ENCODE results near the gene MED6. TPM values are rescaled to one million over a fixed set of nuclear protein-coding genes. Genes with fewer than 3 reads are reported as not detected.

Gene MED6
- polyA plus RNA-seq, 3 donors = 38.2 to 40.4 (median 38.9) TPM

- DNase-seq (ENCODE audit: extremely low read depth in 1 of 11, low read depth in 9 of 11, low spot score in 4 of 11) = no peak
These were observed 19.3 kb upstream of the MED6 start for GRCh38 chr14:70619708-70620107.

- DNase-seq (ENCODE audit: extremely low read depth in 1 of 11, low read depth in 9 of 11, low spot score in 4 of 11) = no peak
These were observed 17.9 kb upstream of the MED6 start for GRCh38 chr14:70618314-70618713.

DNA sequence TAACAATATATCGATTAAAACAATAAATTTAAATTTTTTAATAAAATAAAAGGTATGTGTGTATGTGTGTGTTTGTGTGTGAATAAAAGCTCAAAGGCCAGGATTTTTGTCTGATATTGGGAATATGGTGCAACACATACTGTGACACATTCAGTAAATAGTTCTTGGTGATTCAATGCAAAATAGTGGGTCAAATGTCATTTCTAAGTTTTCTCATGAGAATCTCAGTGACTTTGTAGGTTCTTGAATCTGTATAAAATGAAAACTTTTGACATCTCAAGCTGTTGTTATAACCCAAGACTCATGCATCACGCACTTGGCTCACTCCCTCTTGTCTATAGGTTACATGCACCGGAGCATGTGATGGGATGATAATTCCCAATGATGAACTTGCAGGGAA is 16.2 kb upstream of the MED6 start:
- no peak for DNase-seq (ENCODE audit: extremely low read depth in 1 of 11, low read depth in 9 of 11, low spot score in 4 of 11)

GRCh38 chr14:70611216-70611615 is 10.8 kb upstream of the MED6 start:
- no peak for DNase-seq (ENCODE audit: extremely low read depth in 1 of 11, low read depth in 9 of 11, low spot score in 4 of 11)

- no peak for DNase-seq (ENCODE audit: extremely low read depth in 1 of 11, low read depth in 9 of 11, low spot score in 4 of 11)
These were observed 1.8 kb upstream of the MED6 start for GRCh38 chr14:70602254-70602653.

DNA sequence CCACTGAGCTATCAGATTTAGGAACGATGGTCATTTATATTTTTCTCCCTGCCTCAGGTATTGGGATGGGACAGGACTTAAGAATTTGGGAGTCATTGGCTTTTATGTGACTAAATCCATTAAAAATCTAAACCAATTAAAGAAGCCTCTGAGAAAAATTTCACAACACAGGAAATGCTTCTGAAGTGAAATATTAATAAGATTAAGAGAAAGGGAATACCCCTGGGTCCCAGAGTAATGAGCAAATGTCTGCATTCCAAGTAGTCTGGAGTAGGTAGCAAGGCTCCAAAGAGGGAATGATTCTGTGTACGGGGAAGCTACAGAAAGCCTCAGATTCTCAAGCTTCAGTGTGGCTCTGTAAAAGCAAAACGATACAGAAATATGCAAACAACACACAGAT is 707 bp upstream of the MED6 start:
- DNase-seq (ENCODE audit: extremely low read depth in 1 of 11, low read depth in 9 of 11, low spot score in 4 of 11) = peak in 1 of 11 donors; percentile 7

- DNase-seq (ENCODE audit: extremely low read depth in 1 of 11, low read depth in 9 of 11, low spot score in 4 of 11) = no peak
These were observed 1.1 kb downstream of the MED6 start for GRCh38 chr14:70599345-70599744.

GRCh38 chr14:70597731-70598130 is 2.7 kb downstream of the MED6 start:
- no peak for DNase-seq (ENCODE audit: extremely low read depth in 1 of 11, low read depth in 9 of 11, low spot score in 4 of 11)

- no peak for DNase-seq (ENCODE audit: extremely low read depth in 1 of 11, low read depth in 9 of 11, low spot score in 4 of 11)
These were observed 4.8 kb downstream of the MED6 start for GRCh38 chr14:70595443-70596185.

DNA sequence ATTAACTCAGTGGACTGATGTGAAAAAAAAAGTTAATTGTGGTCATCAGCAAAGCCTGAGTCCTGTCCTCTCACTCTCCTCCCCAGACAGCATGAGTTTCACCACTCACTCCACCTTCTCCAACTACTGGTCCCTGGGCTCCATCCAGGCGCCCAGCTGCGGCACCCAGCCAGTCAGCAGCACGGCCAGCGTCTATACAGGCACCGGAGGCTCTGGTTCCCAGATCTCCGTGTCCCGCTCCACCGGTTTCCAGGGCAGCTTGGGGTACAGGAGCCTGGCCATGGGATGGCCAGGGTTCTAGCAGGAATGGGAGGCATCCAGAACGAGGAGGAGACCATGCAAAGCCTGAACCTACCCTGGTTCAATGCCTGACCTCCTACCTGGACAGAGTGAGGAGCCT is 6.0 kb downstream of the MED6 start:
- no peak for DNase-seq (ENCODE audit: extremely low read depth in 1 of 11, low read depth in 9 of 11, low spot score in 4 of 11)

- no peak for DNase-seq (ENCODE audit: extremely low read depth in 1 of 11, low read depth in 9 of 11, low spot score in 4 of 11)
These were observed 15.2 kb downstream of the MED6 start for GRCh38 chr14:70585231-70585630.

- no peak for DNase-seq (ENCODE audit: extremely low read depth in 1 of 11, low read depth in 9 of 11, low spot score in 4 of 11)
These were observed 23.6 kb downstream of the MED6 start for GRCh38 chr14:70576891-70577290.

DNA sequence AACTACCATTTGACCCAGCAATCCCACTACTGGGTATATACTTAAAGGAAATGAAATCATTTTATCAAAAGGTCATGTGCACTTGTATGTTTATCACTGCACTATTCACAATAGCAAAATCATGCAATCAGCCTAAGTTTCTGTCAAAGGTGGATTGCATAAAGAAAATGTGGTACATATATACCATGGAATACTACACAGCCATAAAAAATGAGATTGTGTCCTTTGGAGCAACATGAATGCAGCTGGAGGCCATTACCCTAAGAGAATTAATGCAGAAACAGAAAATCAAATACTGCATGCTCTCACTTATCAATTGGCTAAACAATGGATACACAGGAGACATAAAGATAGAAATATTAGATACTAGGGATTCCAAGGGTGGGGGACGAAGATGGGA is 27.4 kb downstream of the MED6 start:
- DNase-seq (ENCODE audit: extremely low read depth in 1 of 11, low read depth in 9 of 11, low spot score in 4 of 11) = no peak

GRCh38 chr14:70571139-70571538 is 29.3 kb downstream of the MED6 start:
- DNase-seq (ENCODE audit: extremely low read depth in 1 of 11, low read depth in 9 of 11, low spot score in 4 of 11) = no peak

- no peak for DNase-seq (ENCODE audit: extremely low read depth in 1 of 11, low read depth in 9 of 11, low spot score in 4 of 11)
These were observed 32.7 kb downstream of the MED6 start for GRCh38 chr14:70567791-70568190.

DNA sequence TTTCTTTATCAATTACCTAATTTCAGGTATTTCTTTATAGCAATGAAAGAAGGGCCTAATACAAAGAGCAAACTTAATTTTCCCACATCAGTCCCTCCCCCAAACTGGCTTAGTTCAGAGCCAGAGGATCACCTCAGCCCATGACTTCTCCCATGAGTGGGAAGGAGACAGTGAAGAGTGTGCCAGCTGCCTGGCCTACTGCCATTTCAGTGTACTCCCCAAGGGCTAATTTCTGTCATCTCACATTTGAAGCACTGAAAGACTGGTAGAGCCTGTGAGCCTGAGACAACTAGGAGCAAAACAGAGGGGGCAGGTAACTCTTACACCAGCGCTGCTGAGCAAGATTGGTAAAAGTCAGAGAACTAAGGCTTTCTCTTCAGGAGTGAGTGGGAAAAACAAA is 36.6 kb downstream of the MED6 start:
- no peak for DNase-seq (ENCODE audit: extremely low read depth in 1 of 11, low read depth in 9 of 11, low spot score in 4 of 11)

- DNase-seq (ENCODE audit: extremely low read depth in 1 of 11, low read depth in 9 of 11, low spot score in 4 of 11) = no peak
These were observed 37.0 kb downstream of the MED6 start for GRCh38 chr14:70563417-70563816.

DNA sequence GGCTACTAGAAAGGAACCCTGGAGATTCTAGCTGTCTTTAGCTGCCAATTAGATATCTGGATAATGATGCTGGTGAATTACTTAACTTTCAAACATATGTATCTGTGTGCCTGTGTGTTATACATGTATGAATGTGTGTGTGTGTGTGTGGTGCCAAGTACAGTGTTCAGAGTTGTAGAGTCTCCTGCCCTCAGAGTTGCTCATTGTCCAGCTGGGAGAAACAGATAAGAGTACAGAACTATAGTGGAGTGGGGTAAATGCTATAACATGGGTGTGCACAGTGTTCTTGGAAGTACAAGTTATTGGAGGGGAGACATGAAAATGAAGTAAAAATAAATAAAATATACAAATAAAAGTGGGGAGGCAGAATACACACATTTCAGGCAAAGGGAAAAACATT is 42.1 kb downstream of the MED6 start:
- no peak for DNase-seq (ENCODE audit: extremely low read depth in 1 of 11, low read depth in 9 of 11, low spot score in 4 of 11)

DNA sequence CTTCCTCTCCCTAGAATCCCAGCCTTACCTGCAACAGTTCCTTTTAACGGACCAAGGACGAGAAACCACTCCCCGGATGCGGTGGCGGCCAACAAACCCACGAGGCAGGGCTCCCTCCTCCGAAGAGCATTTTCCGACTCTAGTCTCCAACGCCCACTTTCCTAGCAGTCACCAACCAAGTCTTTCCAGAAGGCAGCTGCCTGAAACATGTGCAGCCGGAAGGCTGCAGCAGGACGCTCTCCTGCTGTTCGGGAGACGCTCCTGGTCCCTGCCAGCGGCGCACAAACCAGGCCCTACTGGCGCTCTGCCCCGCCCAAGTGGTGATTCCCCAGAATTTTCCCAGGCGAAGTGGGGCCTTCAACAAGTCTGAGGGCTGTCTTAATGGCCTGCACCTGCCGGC is 44.6 kb downstream of the MED6 start:
- DNase-seq (ENCODE audit: extremely low read depth in 1 of 11, low read depth in 9 of 11, low spot score in 4 of 11) = no peak

DNA sequence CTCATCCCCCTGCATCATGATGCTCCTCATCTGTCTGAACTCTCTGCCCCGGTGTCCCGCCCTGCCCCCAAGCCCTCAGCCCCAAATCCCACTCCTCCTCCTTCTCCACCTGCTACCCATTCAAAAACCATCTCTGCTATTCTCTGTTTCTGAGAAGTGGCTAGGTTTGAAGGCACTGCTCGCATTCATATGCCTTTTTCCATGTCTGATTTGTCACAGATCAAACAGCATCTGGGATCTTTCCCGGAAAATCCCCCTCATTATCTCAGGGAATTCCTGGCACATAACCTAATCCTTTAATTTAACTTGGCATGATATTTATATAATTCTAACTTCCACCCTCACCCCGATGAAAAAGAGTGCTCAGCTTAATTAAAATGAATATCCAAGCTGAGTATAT is 62.4 kb downstream of the MED6 start:
- DNase-seq (ENCODE audit: extremely low read depth in 1 of 11, low read depth in 9 of 11, low spot score in 4 of 11) = no peak

DNA sequence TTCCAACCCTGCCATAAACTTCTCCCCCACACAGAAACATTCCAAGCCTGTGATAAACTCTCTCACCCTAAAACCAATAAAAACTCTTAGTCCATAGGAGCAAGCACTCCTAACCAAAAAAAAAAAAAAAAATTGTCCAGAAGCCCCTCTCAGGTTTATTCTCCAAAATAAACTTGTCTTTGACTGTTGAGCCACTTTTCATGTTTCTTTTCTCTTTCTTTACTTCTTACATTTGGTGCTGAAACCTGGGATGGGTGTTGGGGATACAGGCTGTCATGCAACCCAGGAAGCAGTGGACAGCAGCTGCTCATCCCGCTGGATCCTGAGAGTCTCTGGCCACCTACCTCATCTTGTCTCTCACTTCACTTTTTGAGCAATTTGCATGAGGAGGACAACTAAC is 63.6 kb downstream of the MED6 start:
- DNase-seq (ENCODE audit: extremely low read depth in 1 of 11, low read depth in 9 of 11, low spot score in 4 of 11) = no peak

All from renal cortex interstitium (tissue), 11 donors.